ENCODE data around the gene ZSCAN25. TPM values are rescaled to one million over a fixed set of nuclear protein-coding genes. Genes with fewer than 3 reads are reported as not detected.
"Not testable (repeated sequence)": the region's sequence is repeated elsewhere in the genome, so short reads cannot be mapped to it uniquely, and the experiment has no call there.

ZSCAN25 gene
- total RNA-seq, 1 donor from 2014 or later = 22.9 TPM

GRCh38 chr7:99652671-99653070, 35.9 kb downstream of the ZSCAN25 start:
- Mint-ChIP-seq H3K4me3 (no peak overlapping the region), H3K4me1 (ENCODE audit: unreplicated experiment) (no peaks in the 10 kb centered on the region), H3K36me3 (no peaks in the 10 kb centered on the region), H3K9me3 (no peaks in the 10 kb centered on the region), H3K27ac (no peak overlapping the region), H3K27me3 (no peaks in the 10 kb centered on the region)
- DNase-seq (ENCODE audit: extremely low spot score, unreplicated experiment) = no peak
- TF ChIP-seq CTCF (conservative IDR thresholded peaks at IDR 0.05) = no peak

- H3K36me3 Mint-ChIP-seq; H3K27me3 Mint-ChIP-seq; DNase-seq (ENCODE audit: extremely low spot score, unreplicated experiment); H3K4me3 Mint-ChIP-seq; H3K9me3 Mint-ChIP-seq; H3K27ac Mint-ChIP-seq; H3K4me1 Mint-ChIP-seq (ENCODE audit: unreplicated experiment): not testable (repeated sequence)
Observed at GRCh38 chr7:99653269-99653668, 36.5 kb downstream of the ZSCAN25 start.

GRCh38 chr7:99653754-99654153, 37.0 kb downstream of the ZSCAN25 start:
- Mint-ChIP-seq H3K9me3 (no peaks in the 10 kb centered on the region), H3K36me3 (no peaks in the 10 kb centered on the region), H3K27ac (no peak overlapping the region), H3K4me1 (ENCODE audit: unreplicated experiment) (no peaks in the 10 kb centered on the region), H3K4me3 (no peak overlapping the region), H3K27me3 (no peaks in the 10 kb centered on the region)
- DNase-seq (ENCODE audit: extremely low spot score, unreplicated experiment) = no peak
- no peak for TF ChIP-seq CTCF (conservative IDR thresholded peaks at IDR 0.05)

- not testable (repeated sequence) for H3K27ac Mint-ChIP-seq, H3K36me3 Mint-ChIP-seq
Observed at GRCh38 chr7:99654626-99655025, 37.9 kb downstream of the ZSCAN25 start.

GRCh38 chr7:99657879-99658278, 41.1 kb downstream of the ZSCAN25 start:
- H3K4me1 Mint-ChIP-seq (ENCODE audit: unreplicated experiment); H3K4me3 Mint-ChIP-seq; H3K27me3 Mint-ChIP-seq; H3K27ac Mint-ChIP-seq; H3K9me3 Mint-ChIP-seq; DNase-seq (ENCODE audit: extremely low spot score, unreplicated experiment): not testable (repeated sequence)
- H3K36me3 Mint-ChIP-seq = peaks cover 14% of the 10 kb centered on the region

More at GRCh38 chr7:99654626-99655025, 37.9 kb downstream of the ZSCAN25 start:
- not testable (repeated sequence) for H3K27me3 Mint-ChIP-seq; H3K4me1 Mint-ChIP-seq (ENCODE audit: unreplicated experiment); H3K9me3 Mint-ChIP-seq; H3K4me3 Mint-ChIP-seq; DNase-seq (ENCODE audit: extremely low spot score, unreplicated experiment)

- Mint-ChIP-seq H3K4me3 (no peak overlapping the region), H3K4me1 (ENCODE audit: unreplicated experiment) (no peaks in the 10 kb centered on the region), H3K36me3 (peaks cover 29% of the 10 kb centered on the region), H3K27ac (no peak overlapping the region), H3K9me3 (no peaks in the 10 kb centered on the region), H3K27me3 (no peaks in the 10 kb centered on the region)
- DNase-seq (ENCODE audit: extremely low spot score, unreplicated experiment) = no peak
- no peak for TF ChIP-seq CTCF (conservative IDR thresholded peaks at IDR 0.05)
Observed at GRCh38 chr7:99665312-99666012, 48.7 kb downstream of the ZSCAN25 start.

- Mint-ChIP-seq H3K4me3 (no peak overlapping the region), H3K27me3 (no peaks in the 10 kb centered on the region), H3K27ac (no peak overlapping the region), H3K36me3 (peaks cover 28% of the 10 kb centered on the region), H3K4me1 (ENCODE audit: unreplicated experiment) (no peaks in the 10 kb centered on the region), H3K9me3 (no peaks in the 10 kb centered on the region)
- no peak for TF ChIP-seq CTCF (conservative IDR thresholded peaks at IDR 0.05)
- no peak for DNase-seq (ENCODE audit: extremely low spot score, unreplicated experiment)
Observed at GRCh38 chr7:99666013-99666395, 49.3 kb downstream of the ZSCAN25 start.
